Breast epithelium (tissue), 4 donors: ENCODE data around the gene CSAG2. TPM values are rescaled to one million over a fixed set of nuclear protein-coding genes. Genes with fewer than 3 reads are reported as not detected.

Experiments
- DNase-seq, 2 donors: peaks; one replicate each; pipeline ENCODE4 v3.0.0-alpha.2; 2019; ENCODE audit warnings: low spot score in 2 of 2
- H3K27ac ChIP-seq, 2 donors: fragments of 200-600 bp; sonication (generic) in 1 of 2; one replicate each; pipeline ENCODE4 v1.5.1; 2016 to 2019; ENCODE audit warnings: mild to moderate bottlenecking in 1 of 2
- H3K27me3 ChIP-seq, 2 donors: fragments of 200-600 bp; sonication (generic) in 1 of 2; one replicate each; pipeline versions ENCODE4 v1.5.1 to v1.6.0; 2017 to 2019; ENCODE audit warnings: control low read depth in 1 of 2, mild to moderate bottlenecking in 1 of 2
- H3K36me3 ChIP-seq: fragments of 200-600 bp; one replicate; pipeline ENCODE4 v1.5.1; 2019
- H3K4me1 ChIP-seq, 2 donors: fragments of 200-600 bp; sonication (generic); one replicate each; pipeline ENCODE4 v1.5.1; 2016 to 2019; ENCODE audit warnings: control low read depth in 1 of 2
- H3K4me3 ChIP-seq, 3 donors: fragments of 200-600 bp; sonication (generic); 1 replicate in 2 of 3; 2 replicates in 1 of 3; pipeline ENCODE4 v1.5.1; 2016 to 2019; ENCODE audit warnings: mild to moderate bottlenecking in 3 of 3, moderate library complexity in 2 of 3
- H3K9me3 ChIP-seq, 2 donors: fragments of 200-600 bp; sonication (generic) in 1 of 2; one replicate each; pipeline ENCODE4 v1.5.1; 2016 to 2019; ENCODE audit warnings: control low read depth in 1 of 2
- POLR2A ChIP-seq: fragments of 450-650 bp; IDR thresholded peaks from one replicate; pipeline ENCODE4 v1.6.1; 2016; ENCODE audit warnings: antibody characterized with exemption, mild to moderate bottlenecking, moderate library complexity
- POLR2AphosphoS5 ChIP-seq, 3 donors: sonication (generic); formaldehyde crosslinking; IDR thresholded peaks; one replicate each; pipeline ENCODE4 v1.6.1; 2017; ENCODE audit warnings: antibody characterized with exemption in 3 of 3
- intact Hi-C: fragments of 100-400 bp; cut with DNase I; formaldehyde crosslinking; loops from one replicate; pipeline ENCODE4 v1.15.1; 2023; ENCODE audit warnings: low total_unique reads
- total RNA-seq, 3 donors: library from RNA; depleted of rRNA; stranded (reverse); fragments of >200 nt; gene quantifications; one replicate each; pipeline ENCODE4 v1.1.0, GENCODE V29; 2016
- TF ChIP-seq, protein P1 (sequence below), 3 donors: fragments of 450-650 bp; IDR thresholded peaks; one replicate each; pipeline ENCODE4 v1.5.1; 2016 to 2017; ENCODE audit warnings: antibody characterized with exemption in 3 of 3, mild to moderate bottlenecking in 3 of 3, moderate library complexity in 3 of 3

CSAG2 gene
- total RNA-seq, 3 donors from 2014 or later = not detected

GRCh38 chrX:152674135-152674534 lies 34.9 kb downstream of the CSAG2 start:
- intact Hi-C loops = no loop called here
- peaks cover 0 to 8% of the 10 kb centered on the region in 2 donors for H3K27me3 ChIP-seq
- peaks cover 0 to 8% of the 10 kb centered on the region in 2 donors for H3K9me3 ChIP-seq
- TF ChIP-seq, protein P1, sequence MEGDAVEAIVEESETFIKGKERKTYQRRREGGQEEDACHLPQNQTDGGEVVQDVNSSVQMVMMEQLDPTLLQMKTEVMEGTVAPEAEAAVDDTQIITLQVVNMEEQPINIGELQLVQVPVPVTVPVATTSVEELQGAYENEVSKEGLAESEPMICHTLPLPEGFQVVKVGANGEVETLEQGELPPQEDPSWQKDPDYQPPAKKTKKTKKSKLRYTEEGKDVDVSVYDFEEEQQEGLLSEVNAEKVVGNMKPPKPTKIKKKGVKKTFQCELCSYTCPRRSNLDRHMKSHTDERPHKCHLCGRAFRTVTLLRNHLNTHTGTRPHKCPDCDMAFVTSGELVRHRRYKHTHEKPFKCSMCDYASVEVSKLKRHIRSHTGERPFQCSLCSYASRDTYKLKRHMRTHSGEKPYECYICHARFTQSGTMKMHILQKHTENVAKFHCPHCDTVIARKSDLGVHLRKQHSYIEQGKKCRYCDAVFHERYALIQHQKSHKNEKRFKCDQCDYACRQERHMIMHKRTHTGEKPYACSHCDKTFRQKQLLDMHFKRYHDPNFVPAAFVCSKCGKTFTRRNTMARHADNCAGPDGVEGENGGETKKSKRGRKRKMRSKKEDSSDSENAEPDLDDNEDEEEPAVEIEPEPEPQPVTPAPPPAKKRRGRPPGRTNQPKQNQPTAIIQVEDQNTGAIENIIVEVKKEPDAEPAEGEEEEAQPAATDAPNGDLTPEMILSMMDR (IDR thresholded peaks at IDR 0.05) = no peak
- TF ChIP-seq POLR2AphosphoS5 (IDR thresholded peaks at IDR 0.05) (no peak), POLR2A (no peak)
- no peaks in the 10 kb centered on the region for H3K36me3 ChIP-seq
- H3K27ac ChIP-seq = no peak overlapping the region
- H3K4me3 ChIP-seq = no peak overlapping the region
- no peaks in the 10 kb centered on the region for H3K4me1 ChIP-seq
- DNase-seq = no peak

DNA sequence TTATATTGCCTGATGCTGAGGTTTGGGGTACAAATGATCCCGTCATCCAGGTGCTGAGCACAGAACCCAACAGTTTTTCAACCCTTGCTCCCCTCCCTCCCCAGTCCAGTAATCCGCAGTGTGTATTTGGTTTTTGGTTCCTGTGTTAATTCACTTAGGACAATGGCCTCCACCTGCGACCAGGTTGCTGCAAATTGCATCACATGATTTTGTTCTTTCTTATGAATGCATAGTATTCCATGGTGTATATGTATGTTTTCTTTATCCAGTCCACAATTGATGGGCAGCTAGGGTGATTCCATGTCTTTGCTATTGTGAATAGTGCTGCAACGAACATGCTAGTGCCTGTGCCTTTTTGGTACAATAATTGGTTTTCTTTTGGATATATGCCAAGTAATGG lies 46.0 kb downstream of the CSAG2 start:
- Histone ChIP-seq H3K36me3 (no peaks in the 10 kb centered on the region), H3K9me3 (peaks cover 0 to 23% of the 10 kb centered on the region in 2 donors), H3K27ac (no peak overlapping the region), H3K4me3 (no peak overlapping the region), H3K4me1 (no peaks in the 10 kb centered on the region), H3K27me3 (peaks cover 0 to 27% of the 10 kb centered on the region in 2 donors)
- no peak for DNase-seq
- TF ChIP-seq POLR2AphosphoS5 (IDR thresholded peaks at IDR 0.05) = no peak
- no peak for TF ChIP-seq POLR2A
- TF ChIP-seq, protein P1 (IDR thresholded peaks at IDR 0.05) = no peak
- intact Hi-C loops = no loop called here

DNA sequence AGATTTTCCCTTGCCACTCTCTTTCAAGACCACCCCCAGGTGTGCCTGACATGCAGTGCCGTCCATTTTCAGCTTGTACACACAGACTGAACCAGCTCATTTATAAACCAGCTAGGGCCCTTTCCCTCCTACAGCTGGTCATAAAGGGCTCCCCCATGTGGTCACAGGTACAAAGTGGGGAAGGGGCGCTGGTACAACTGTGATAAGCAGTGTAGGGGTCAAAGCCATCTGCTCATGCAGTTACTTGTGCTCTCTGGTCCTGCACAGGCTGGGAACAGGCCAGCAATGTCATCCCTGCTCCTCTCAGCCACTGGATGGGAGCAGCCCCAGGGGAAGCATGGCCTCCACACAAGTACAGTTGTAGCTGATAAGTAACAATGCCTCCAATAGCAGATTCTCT lies 50.8 kb downstream of the CSAG2 start:
- H3K36me3 ChIP-seq = no peaks in the 10 kb centered on the region
- H3K27me3 ChIP-seq = peaks cover 0 to 63% of the 10 kb centered on the region in 2 donors
- TF ChIP-seq, protein P1 (IDR thresholded peaks at IDR 0.05) = no peak
- TF ChIP-seq POLR2AphosphoS5 (IDR thresholded peaks at IDR 0.05) (no peak), POLR2A (no peak)
- DNase-seq = no peak
- no peak overlapping the region for H3K27ac ChIP-seq
- H3K4me3 ChIP-seq = no peak overlapping the region
- peaks cover 0 to 6% of the 10 kb centered on the region in 2 donors for H3K9me3 ChIP-seq
- intact Hi-C loops = no loop called here
- H3K4me1 ChIP-seq = no peaks in the 10 kb centered on the region

Other genes starting within 250 kb of the CSAG2 start
- gene GABRQ, start 71.4 kb downstream of the CSAG2 start, total RNA-seq = not detected
- gene MAGEA3, start 10.5 kb downstream of the CSAG2 start, total RNA-seq = not detected
- not detected for gene MAGEA2B, start 5.4 kb upstream of the CSAG2 start, total RNA-seq
- not detected for gene CSAG1, start 24.4 kb upstream of the CSAG2 start, total RNA-seq
- gene MAGEA12, start 24.5 kb upstream of the CSAG2 start, total RNA-seq = not detected
- gene MAGEA2, start 44.6 kb upstream of the CSAG2 start, total RNA-seq = not detected
- gene CSAG3, start 49.9 kb upstream of the CSAG2 start, total RNA-seq = not detected
- not detected for gene MAGEA6, start 60.4 kb upstream of the CSAG2 start, total RNA-seq
- 10 to 100 TPM; 23.2 to 36.1 (median 26.9) TPM for gene CETN2, start 121.5 kb upstream of the CSAG2 start, total RNA-seq
- gene NSDHL, start 121.8 kb upstream of the CSAG2 start, total RNA-seq = 10 to 100 TPM; 13.1 to 20.8 (median 16.7) TPM
- 10 to 100 TPM in 1 of 3 donors, 1 to 10 TPM in 2; 5.9 to 19.5 (median 7.5) TPM for gene ZNF185, start 188.8 kb upstream of the CSAG2 start, total RNA-seq